NCI-H526 treated with DMSO at 0.1 percent for 48 hours (cell line): ENCODE data around the gene MROH9.
A peak's percentile ranks its signal among the peaks of the same experiment; 100 is the strongest.
"Not testable (repeated sequence)": the region's sequence is repeated elsewhere in the genome, so short reads cannot be mapped to it uniquely, and the experiment has no call there.

ENCODE experiments used
- DNase-seq: peaks from one replicate; lab custom pipeline; 2025; lab: John Stamatoyannopoulos, UW

MROH9 gene, protein sequence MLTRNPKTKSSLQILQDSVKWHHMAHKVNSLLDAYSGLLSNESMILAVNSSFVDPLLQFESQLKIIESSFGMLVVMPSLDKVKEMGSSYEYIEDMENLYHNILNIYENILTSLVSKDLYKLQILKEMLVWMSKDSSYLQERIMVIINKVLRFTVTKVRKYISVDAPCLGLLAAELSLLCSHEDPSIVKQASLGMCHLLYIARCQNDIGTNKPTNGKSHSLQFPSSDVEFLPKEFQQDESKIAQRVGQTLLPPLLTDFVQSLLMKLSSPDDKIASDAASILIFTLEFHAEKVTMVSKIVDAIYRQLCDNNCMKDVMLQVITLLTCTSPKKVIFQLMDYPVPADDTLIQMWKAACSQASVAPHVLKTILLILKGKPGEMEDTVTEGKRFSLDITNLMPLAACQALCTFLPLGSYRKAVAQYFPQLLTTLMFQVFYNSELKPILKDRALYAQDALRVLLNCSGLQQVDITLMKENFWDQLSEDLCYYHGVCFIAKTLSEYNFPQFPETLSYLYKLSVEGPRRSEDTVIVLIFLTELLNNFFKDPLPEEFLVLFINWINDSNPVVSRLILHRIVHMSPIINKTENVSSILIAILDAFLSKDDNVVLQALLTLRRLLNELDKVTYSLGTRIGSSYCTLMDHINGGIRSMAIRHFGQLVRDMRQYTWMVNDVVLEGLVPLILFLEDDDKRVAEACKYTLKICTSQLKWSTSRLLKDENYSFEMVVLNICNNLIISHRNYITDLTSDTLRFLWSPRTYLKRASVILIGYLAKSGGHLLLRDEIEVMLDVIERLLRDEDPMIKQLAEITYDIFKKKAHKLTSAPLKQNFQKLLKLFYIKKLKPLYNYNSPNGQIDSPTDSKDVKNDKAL

DNA sequence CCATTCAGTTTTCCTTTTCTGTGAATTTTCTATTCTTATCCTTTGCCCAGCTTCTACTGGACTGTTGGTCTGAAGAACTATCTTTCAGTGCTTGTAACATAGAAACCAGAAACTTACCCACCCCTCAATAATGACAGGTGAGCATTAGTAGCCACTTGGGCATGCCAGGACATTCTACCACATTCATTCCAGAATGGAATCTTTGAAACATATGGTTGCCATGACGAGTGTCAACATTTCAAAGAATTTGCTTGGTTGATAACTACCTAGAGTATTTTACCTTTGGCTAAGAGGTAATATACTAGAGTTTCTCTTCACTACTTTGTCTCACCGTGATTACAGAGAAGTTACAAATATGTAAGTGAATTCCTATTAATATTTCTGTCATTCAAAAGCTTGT is at the start of gene MROH9:
TSS of gene MROH9 (plus strand) at position 304 of the 400 bp plus-strand sequence. CDS start 10,023 bp downstream, outside the sequence.
- DNase-seq: no peak

- DNase-seq: no peak
Observed at GRCh38 chr1:170885551-170885950, 49.8 kb upstream of the MROH9 start.

DNA sequence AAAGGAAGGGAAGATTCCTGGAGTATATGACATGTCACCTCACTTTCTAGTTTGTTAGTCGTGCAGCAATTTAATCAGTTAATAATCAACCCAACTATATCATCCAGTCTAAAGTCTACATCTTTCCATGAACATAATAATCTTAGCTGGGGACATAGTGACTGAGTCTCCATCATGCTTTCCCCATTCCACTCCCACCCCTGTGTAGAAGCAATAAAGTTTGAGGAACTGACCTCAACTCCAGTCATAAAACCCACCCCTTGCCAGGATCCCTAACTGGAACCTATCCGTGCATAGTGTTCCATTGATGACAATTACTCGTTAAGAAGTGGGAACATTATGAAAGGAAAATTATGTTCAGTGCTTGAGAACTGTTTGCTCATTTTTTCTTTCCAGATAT is 48.9 kb upstream of the MROH9 start:
- no peak for DNase-seq

- DNase-seq: no peak
Observed at GRCh38 chr1:170887726-170888125, 47.6 kb upstream of the MROH9 start.

- DNase-seq: no peak
Observed at GRCh38 chr1:170891872-170892271, 43.5 kb upstream of the MROH9 start.

- no peak for DNase-seq
Observed at GRCh38 chr1:170893655-170894297, 41.6 kb upstream of the MROH9 start.

GRCh38 chr1:170903961-170904360 is 31.4 kb upstream of the MROH9 start:
- DNase-seq: no peak

- no peak for DNase-seq
Observed at GRCh38 chr1:170908942-170909341, 26.4 kb upstream of the MROH9 start.

GRCh38 chr1:170910273-170910672 is 25.1 kb upstream of the MROH9 start:
- no peak for DNase-seq

DNA sequence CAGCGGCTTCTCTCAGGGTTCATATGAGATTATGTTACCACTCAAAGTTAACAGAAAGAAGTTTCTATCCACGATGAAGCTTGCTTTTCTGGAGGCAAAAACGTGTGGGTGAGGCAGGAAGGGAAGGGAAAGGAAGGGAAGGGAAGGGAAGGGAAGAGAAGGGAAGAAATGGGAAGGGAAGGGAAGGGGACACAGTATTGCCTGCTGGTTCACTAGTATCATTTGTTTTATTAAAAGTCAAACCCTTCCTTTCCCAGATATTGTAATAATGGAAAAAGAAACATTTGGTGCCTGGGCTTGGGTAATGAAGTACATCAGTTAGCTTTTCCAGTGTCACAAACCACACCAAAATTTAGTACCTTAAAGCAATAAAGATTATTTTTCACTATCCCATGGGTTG is 18.0 kb upstream of the MROH9 start:
- no peak for DNase-seq

DNA sequence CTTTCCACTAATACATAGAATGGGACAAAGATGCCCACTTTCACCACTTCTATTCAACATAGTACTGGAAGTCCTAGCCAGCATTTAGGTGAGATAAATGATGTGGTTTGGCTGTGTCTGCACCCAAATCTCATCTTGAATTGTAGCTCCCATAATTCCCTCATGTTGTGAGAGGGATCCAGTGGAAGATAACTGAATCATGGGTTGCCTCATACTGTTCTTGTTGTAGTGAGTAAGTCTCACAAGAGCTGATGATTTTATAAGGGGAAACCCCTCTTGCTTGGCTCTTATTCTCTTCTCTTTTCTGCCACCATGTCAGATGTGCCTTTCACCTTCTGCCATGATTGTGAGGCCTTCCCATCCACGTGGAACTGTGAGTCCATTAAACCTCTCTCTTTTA is 10.7 kb upstream of the MROH9 start:
- DNase-seq: not testable (repeated sequence)

DNA sequence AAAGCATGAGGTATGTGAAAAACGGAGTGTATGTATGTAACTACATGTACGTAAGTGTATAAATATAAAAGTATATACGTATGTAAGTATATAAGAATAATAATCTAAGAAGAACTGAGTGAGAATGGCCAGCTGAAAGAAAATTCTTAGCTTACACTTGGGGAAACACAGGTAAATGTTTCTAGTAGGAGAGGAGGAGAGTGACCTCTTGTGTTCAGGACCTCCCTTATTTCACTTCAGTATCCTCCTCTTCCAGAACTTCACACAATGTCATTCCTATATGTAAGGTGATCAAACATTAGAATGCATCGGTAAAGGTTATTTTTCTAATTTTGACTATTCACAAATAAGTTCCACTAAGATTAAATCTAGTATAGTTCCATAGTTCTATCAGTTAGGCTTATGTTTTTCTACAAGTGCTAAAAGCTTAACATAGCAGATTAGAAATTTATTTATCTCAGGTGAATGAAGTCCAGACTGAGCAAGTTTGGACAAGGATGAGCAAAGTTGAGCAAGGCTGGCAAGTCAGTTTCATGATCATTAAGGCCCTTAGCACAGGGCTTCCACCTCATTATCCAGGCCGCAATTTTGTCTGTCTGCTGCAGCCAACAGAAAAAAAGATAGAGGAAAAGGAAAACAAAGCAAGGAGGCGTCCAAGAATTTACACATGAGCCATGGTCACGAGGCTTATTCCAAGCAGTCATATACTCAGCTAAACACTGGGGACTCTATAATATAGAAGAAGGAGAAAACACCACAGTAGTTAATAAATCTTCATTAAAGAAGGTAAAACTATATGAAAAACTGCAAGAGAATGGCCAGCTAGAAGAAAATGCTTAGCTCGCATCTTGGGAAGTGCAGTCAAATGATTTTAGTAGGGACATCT is 7.1 kb upstream of the MROH9 start:
- peak; percentile 44 for DNase-seq

DNA sequence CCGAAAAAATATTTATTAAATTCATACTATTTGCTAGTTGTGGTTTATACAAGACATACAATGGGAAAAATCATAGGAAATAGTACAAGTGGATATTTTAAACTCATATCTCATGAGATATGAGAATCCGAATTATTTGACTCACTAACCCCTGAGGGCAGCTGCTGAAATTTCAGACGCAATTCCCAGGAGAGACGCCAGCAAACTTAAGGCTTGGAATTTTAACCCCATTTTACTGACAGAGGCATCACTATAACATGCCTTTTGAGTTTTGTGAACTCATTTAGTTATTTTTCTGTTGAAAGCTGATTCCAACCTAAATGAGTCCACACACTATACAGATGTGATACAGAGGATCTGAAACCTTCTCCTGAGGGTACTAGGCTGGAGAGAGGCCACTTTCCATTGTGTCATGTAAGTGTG is 5.9 kb upstream of the MROH9 start:
- DNase-seq: no peak

- peak; percentile 83 for DNase-seq
Observed at GRCh38 chr1:170929835-170930554, 5.3 kb upstream of the MROH9 start.

DNA sequence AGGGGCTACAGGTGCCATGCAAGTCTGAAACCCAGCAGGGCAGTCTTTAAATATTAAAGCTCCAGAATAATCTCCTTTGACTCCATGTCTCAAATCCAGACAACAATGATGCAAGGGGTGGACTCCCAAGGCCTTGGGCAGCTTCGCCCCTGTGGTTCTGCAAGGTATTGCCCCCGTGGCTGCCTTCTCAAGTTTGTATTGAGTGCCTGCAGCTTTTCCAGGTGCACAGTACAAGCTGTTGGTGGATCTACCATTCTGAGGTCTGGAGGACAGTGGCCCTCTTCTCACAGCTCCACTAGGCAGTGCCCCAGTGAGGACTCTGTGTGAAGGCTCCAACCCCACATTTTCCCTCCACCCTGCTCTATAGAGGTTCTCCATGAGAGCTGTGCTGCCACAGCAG is 3.7 kb upstream of the MROH9 start:
- DNase-seq: no peak

DNA sequence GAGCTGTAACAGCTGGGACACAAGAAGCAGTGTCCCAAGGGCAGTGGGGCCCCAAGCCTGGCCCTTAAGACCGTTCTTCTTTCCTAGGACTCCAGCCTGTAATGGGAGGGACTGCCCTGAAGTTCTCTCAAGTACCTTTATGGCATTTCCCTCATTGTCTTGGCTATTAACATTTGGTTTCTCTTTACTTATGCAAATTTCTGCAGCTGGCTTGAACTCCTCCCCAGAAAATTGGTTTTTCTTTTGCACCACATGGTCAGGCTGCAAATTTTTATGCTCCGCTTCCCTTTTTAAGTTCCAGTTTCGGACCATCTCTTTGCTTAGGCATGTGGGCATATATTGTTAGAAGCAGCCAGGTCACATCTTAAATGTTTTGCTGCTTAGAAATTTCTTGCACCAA is 3.1 kb upstream of the MROH9 start:
- peak; percentile 58 for DNase-seq

- DNase-seq: no peak
Observed at GRCh38 chr1:170938281-170938680, 2.9 kb downstream of the MROH9 start.

GRCh38 chr1:170939476-170939875 is 4.1 kb downstream of the MROH9 start:
- no peak for DNase-seq

DNA sequence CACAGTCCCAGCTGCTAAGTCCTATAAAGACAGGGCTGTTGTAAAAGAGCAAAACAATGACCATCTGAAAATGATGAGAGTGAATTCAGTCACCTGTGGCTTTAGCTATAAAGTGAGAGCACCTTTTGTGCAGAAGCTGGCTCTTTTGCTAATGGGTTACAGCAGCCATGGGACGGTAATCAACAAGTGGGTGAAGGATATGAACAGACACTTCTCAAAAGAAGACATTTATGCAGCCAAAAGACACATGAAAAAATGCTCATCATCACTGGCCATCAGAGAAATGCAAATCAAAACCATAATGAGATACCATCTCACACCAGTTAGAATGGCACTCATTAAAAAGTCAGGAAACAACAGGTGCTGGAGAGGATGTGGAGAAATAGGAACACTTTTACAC is 16.4 kb downstream of the MROH9 start:
- not testable (repeated sequence) for DNase-seq

DNA sequence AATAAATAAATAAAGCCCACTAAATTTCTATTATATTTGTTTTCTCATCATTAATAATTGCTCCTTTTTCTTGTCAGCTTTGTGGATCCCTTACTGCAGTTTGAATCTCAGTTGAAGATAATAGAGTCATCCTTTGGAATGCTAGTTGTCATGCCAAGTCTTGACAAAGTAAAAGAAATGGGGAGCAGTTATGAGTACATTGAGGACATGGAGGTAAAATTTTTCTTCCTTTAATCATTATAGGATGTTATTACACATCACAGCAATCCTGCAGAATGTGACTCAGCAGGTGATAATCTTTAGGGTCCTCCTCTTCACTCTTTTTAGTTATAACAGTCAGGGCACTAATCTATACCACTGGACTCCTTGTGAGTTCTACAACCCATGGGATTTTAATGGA is 24.1 kb downstream of the MROH9 start:
- DNase-seq: no peak

DNA sequence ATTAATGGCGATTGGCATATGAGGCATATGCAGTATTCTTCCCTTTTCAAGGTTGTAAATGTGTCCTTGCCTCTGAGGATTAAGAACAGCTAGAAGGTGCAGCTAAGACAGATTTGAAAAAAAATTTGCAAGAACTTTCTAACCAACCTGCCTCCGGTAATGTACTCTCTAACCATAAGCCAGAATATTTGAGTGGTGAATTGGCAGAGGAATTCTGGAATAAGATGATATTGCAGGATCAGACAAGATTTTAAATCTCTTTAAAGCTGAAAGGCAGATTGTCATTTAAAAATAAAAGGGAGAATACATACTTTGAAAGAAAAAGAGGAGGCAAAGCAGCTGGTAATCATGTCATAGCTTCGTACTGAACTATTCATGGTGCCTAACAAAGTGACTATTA is 29.2 kb downstream of the MROH9 start:
- no peak for DNase-seq
